Body of pancreas (tissue), 4 donors: ENCODE results near the gene RUFY3.

Source experiments
- CTCF ChIP-seq, 7 experiments: fragments of 450-650 bp in 4 of 7; fragments of 200-600 bp in 3 of 7; sonication (generic) in 3 of 7; IDR thresholded peaks; one replicate each; pipeline ENCODE4 v1.5.1; 2016 to 2019; ENCODE audit warnings: antibody characterized with exemption in 7 of 7
- POLR2A ChIP-seq, 3 donors: fragments of 450-650 bp; IDR thresholded peaks; one replicate each; pipeline ENCODE4 v1.6.1; 2016; ENCODE audit warnings: antibody characterized with exemption in 3 of 3, mild to moderate bottlenecking in 2 of 3

- TF ChIP-seq POLR2A (IDR thresholded peaks at IDR 0.05) (no peak), CTCF (IDR thresholded peaks at IDR 0.05) (no peak)
Measured at GRCh38 chr4:70711599-70711998, 10.2 kb upstream of the RUFY3 start.
